ENCODE measurements around the gene EXTL2. TPM values are rescaled to one million over a fixed set of nuclear protein-coding genes. Genes with fewer than 3 reads are reported as not detected.
A peak's percentile ranks its signal among the peaks of the same experiment; 100 is the strongest.

Gene EXTL2
- total and polyA plus RNA-seq, 10 of the 15 experiments (the other 5 are each of a cell fraction or from before 2014, with no cell fraction given) = 10.2 to 51.1 (median 16.2) TPM

DNA sequence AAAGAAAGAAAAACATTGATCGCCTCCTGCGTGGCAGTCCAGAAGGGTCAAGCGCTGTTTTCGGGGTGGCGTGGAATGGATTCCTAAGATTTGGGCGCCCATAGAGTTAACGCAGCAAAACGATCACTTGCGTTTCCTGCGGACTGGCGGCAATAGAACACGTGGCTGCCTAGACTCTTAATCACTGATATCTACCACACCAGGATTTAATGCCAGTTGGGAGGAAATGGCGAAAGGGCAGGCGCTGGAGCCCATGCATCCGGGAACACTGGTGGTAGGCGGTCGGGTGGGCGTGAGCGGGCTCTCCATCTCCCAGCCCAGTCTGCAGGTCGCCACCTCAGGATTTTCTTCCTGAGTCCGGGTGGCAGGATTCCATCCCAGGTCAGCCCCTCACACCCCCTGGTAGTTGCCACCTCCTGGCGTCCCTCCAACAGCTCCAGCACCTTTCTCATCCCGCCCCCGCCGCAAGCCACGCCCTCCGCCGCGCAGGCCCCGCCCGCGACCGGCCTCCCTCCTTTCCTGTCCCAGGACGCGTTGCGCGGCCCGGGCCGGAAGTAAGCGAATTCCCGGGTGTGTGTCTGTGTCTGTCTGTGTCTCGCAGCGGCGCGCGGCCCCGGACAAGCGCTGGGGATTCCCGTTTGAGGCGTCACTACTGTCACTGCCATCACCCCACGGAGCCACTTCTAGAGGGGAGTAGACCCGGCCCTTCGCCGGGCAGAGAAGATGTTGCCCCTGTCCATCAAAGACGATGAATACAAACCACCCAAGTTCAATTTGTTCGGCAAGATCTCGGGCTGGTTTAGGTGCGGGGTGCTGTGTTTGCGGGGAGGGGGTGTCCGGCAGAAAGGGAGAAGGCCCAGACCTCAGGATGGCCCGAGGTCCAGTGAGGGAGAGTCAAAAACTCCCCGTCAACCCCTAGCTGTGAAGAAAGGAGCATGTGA is 1.2 kb upstream of the EXTL2 start, which contains the start of gene SLC30A7 (continued):
- TF ChIP-seq, protein P1, sequence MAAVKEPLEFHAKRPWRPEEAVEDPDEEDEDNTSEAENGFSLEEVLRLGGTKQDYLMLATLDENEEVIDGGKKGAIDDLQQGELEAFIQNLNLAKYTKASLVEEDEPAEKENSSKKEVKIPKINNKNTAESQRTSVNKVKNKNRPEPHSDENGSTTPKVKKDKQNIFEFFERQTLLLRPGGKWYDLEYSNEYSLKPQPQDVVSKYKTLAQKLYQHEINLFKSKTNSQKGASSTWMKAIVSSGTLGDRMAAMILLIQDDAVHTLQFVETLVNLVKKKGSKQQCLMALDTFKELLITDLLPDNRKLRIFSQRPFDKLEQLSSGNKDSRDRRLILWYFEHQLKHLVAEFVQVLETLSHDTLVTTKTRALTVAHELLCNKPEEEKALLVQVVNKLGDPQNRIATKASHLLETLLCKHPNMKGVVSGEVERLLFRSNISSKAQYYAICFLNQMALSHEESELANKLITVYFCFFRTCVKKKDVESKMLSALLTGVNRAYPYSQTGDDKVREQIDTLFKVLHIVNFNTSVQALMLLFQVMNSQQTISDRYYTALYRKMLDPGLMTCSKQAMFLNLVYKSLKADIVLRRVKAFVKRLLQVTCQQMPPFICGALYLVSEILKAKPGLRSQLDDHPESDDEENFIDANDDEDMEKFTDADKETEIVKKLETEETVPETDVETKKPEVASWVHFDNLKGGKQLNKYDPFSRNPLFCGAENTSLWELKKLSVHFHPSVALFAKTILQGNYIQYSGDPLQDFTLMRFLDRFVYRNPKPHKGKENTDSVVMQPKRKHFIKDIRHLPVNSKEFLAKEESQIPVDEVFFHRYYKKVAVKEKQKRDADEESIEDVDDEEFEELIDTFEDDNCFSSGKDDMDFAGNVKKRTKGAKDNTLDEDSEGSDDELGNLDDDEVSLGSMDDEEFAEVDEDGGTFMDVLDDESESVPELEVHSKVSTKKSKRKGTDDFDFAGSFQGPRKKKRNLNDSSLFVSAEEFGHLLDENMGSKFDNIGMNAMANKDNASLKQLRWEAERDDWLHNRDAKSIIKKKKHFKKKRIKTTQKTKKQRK (IDR thresholded peaks at IDR 0.05; ENCODE audit: low read depth, low read length) = no peak
- no peak for TF ChIP-seq MYC (IDR thresholded peaks at IDR 0.05; ENCODE audit: insufficient read depth, insufficient read length, insufficient replicate concordance, low read length, severe bottlenecking)
- peak; percentile 84 for TF ChIP-seq POLR2A (IDR thresholded peaks at IDR 0.05; ENCODE audit: low read depth, low read length)
- TF ChIP-seq NFIC (IDR thresholded peaks at IDR 0.05; ENCODE audit: low read depth, low read length) = no peak
- TF ChIP-seq, protein P2, sequence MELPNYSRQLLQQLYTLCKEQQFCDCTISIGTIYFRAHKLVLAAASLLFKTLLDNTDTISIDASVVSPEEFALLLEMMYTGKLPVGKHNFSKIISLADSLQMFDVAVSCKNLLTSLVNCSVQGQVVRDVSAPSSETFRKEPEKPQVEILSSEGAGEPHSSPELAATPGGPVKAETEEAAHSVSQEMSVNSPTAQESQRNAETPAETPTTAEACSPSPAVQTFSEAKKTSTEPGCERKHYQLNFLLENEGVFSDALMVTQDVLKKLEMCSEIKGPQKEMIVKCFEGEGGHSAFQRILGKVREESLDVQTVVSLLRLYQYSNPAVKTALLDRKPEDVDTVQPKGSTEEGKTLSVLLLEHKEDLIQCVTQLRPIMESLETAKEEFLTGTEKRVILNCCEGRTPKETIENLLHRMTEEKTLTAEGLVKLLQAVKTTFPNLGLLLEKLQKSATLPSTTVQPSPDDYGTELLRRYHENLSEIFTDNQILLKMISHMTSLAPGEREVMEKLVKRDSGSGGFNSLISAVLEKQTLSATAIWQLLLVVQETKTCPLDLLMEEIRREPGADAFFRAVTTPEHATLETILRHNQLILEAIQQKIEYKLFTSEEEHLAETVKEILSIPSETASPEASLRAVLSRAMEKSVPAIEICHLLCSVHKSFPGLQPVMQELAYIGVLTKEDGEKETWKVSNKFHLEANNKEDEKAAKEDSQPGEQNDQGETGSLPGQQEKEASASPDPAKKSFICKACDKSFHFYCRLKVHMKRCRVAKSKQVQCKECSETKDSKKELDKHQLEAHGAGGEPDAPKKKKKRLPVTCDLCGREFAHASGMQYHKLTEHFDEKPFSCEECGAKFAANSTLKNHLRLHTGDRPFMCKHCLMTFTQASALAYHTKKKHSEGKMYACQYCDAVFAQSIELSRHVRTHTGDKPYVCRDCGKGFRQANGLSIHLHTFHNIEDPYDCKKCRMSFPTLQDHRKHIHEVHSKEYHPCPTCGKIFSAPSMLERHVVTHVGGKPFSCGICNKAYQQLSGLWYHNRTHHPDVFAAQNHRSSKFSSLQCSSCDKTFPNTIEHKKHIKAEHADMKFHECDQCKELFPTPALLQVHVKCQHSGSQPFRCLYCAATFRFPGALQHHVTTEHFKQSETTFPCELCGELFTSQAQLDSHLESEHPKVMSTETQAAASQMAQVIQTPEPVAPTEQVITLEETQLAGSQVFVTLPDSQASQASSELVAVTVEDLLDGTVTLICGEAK (IDR thresholded peaks at IDR 0.05; ENCODE audit: borderline replicate concordance) = peak; percentile 59; the same call in 1 of the 2 replicates
- no peak for TF ChIP-seq USF1 (IDR thresholded peaks at IDR 0.05; ENCODE audit: borderline replicate concordance, extremely low read length, insufficient read depth, low read depth, low read length)
- no peak; the same call in 1 of the 2 replicates for TF ChIP-seq POLR2AphosphoS2 (IDR thresholded peaks at IDR 0.05; ENCODE audit: low read depth, low read length)
- peak; percentile 39 for TF ChIP-seq RELA (IDR thresholded peaks at IDR 0.05; ENCODE audit: borderline replicate concordance, partially characterized antibody)
- peak; percentile 21; the same call in 1 of the 2 replicates for TF ChIP-seq RAD51 (IDR thresholded peaks at IDR 0.05)
- no peak; the same call in 1 of the 2 replicates for TF ChIP-seq REST (IDR thresholded peaks at IDR 0.05; ENCODE audit: low read depth, low read length)
- no peak; the same call in 1 of the 2 replicates for TF ChIP-seq TCF3 (IDR thresholded peaks at IDR 0.05; ENCODE audit: borderline replicate concordance, insufficient read depth, low read depth, low read length)
- TF ChIP-seq, protein P3, sequence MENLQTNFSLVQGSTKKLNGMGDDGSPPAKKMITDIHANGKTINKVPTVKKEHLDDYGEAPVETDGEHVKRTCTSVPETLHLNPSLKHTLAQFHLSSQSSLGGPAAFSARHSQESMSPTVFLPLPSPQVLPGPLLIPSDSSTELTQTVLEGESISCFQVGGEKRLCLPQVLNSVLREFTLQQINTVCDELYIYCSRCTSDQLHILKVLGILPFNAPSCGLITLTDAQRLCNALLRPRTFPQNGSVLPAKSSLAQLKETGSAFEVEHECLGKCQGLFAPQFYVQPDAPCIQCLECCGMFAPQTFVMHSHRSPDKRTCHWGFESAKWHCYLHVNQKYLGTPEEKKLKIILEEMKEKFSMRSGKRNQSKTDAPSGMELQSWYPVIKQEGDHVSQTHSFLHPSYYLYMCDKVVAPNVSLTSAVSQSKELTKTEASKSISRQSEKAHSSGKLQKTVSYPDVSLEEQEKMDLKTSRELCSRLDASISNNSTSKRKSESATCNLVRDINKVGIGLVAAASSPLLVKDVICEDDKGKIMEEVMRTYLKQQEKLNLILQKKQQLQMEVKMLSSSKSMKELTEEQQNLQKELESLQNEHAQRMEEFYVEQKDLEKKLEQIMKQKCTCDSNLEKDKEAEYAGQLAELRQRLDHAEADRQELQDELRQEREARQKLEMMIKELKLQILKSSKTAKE (IDR thresholded peaks at IDR 0.05; ENCODE audit: low read depth, poor library complexity, severe bottlenecking) = peak; percentile 12
